GM12891 (cell line): ENCODE measurements around the gene EEF1E1.

ENCODE experiments used
- PAX5 ChIP-seq: IDR thresholded peaks from 2 replicates; pipeline ENCODE4 v1.6.1; 2011; ENCODE audit warnings: low read length, moderate library complexity, mild to moderate bottlenecking; ENCODE audit not compliant: insufficient read depth, severe bottlenecking
- POLR2A ChIP-seq: IDR thresholded peaks from 2 replicates; pipeline ENCODE4 v1.6.1; 2011; ENCODE audit warnings: low read depth, low read length, control low read depth
- POLR2AphosphoS5 ChIP-seq: IDR thresholded peaks from 2 replicates; pipeline ENCODE4 v1.6.1; 2011; ENCODE audit warnings: low read depth, low read length, control low read depth
- POU2F2 ChIP-seq: IDR thresholded peaks from 2 replicates; pipeline ENCODE4 v1.6.1; 2011; ENCODE audit warnings: low read depth, mild to moderate bottlenecking, control low read depth, low read length, moderate library complexity
- SPI1 ChIP-seq: IDR thresholded peaks from 2 replicates; pipeline ENCODE4 v1.6.1; 2011; ENCODE audit warnings: low read depth, low read length, control low read depth
- TAF1 ChIP-seq: IDR thresholded peaks from 2 replicates; pipeline ENCODE4 v1.6.1; 2011; ENCODE audit warnings: low read depth, low read length, control low read depth

- TF ChIP-seq POLR2A (no peak), TAF1 (no peak), POLR2AphosphoS5 (no peak), PAX5 (no peak), POU2F2 (no peak), SPI1 (no peak)
Observed at GRCh38 chr6:8100159-8100854, 2.0 kb downstream of the EEF1E1 start.
